ENCODE results near the gene TTI1.

GRCh38 chr20:37941332-37941731 is 91.9 kb downstream of the TTI1 start:
- TF ChIP-seq CTCF (IDR thresholded peaks at IDR 0.05) (no peak), POLR2A (IDR thresholded peaks at IDR 0.05) (no peak)
